K562 treated with DMSO at 1 percent for 12 hours (cell line): Measurements from ENCODE around the gene PPP1R7. TPM values are rescaled to one million over a fixed set of nuclear protein-coding genes. Genes with fewer than 3 reads are reported as not detected.

Experiments
- total RNA-seq: library from RNA; unstranded; fragments of 300-600 nt; gene quantifications from 2 replicates; pipeline ENCODE4 v1.2.3, GENCODE V29; 2022; ENCODE audit not compliant: insufficient read depth

The PPP1R7 gene
- 54.1 and 92.5 TPM in 2 replicates for total RNA-seq

DNA sequence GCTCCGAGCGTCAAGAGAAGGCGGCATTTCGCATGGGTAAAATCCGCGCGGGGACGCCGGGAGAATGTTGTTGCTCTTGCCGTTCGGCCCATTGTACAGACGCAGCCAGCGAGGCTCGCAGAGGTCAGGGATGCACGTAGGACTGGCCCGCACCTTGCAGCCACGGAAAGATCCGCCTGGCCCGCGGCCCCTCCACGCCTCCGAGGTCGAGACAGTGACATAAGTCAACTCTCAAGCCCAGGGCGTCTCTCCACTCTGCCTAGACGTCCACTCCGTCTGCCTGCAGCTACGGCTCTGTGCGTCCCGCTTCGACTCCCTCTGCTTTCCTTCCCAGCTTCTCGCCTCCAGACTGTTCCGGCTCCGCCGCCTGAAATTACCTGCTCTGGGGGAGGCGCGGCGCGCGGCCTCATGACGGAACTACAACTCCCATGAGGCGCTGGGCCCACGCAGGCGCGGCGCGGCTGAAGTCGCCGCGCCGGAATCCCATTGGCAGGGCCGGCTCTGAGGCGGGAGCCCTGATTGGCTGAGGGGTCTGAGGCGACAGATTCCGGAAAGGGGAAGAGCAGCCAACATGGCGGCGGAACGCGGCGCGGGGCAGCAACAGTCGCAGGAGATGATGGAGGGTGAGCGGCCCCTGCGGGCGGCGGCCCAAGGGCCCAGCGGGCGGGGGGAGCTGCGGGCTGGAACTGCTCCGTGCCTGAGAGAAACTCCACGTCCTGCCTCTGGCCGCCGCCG lies at the start of gene PPP1R7:
Gene PPP1R7, plus strand, starts transcription at position 543 of the 735 bp plus-strand sequence. Its CDS starts 29 bp downstream, at position 572.

GRCh38 chr2:241102239-241102803 lies 47.9 kb upstream of the PPP1R7 start, which contains the start of gene MTERF4:
TSS of gene MTERF4 (minus strand) at chr2:241102287. CDS start at chr2:241102273, 14 bp downstream.

GRCh38 chr2:241148891-241149674 lies 1.2 kb upstream of the PPP1R7 start, which contains the start of gene PASK:
TSS of gene PASK (minus strand) at chr2:241149472. CDS start at chr2:241143032, 6,440 bp downstream.

GRCh38 chr2:241188361-241189092 lies 38.3 kb downstream of the PPP1R7 start, which contains the start of gene ANO7:
TSS of gene ANO7 (plus strand) at chr2:241188677. CDS start at chr2:241190064, 1,387 bp downstream.

Other genes with a start within 250 kb of the PPP1R7 start
- gene CROCC2, start 244.1 kb upstream of the PPP1R7 start, total RNA-seq, result not detected in 2 replicates
- 0.17 TPM in 1 of 2 replicates, not detected in the other for gene SNED1, start 151.8 kb upstream of the PPP1R7 start, total RNA-seq
- 13.1 and 18.8 TPM in 2 replicates for gene MTERF4, start 48.2 kb upstream of the PPP1R7 start, total RNA-seq
- 4.0 and 15.7 TPM in 2 replicates for gene PASK, start 995 bp upstream of the PPP1R7 start, total RNA-seq
- gene ANO7, start 38.2 kb downstream of the PPP1R7 start, total RNA-seq, result 0.51 and 1.3 TPM in 2 replicates
- 86.9 and 149 TPM in 2 replicates for gene HDLBP, start 165.2 kb downstream of the PPP1R7 start, total RNA-seq
- 37.4 and 100 TPM in 2 replicates for gene SEPTIN2, start 165.5 kb downstream of the PPP1R7 start, total RNA-seq
- gene FARP2, start 205.8 kb downstream of the PPP1R7 start, total RNA-seq, result 4.6 and 20.2 TPM in 2 replicates